ENCODE measurements around the gene IL6. TPM values are rescaled to one million over a fixed set of nuclear protein-coding genes. Genes with fewer than 3 reads are reported as not detected.
A peak's percentile ranks its signal among the peaks of the same experiment; 100 is the strongest.

IL6 gene
- total and polyA plus RNA-seq, 2 of the 8 experiments (the other 6 are each of a cell fraction or from before 2014, with no cell fraction given): 0.12 to 0.41 TPM

DNA sequence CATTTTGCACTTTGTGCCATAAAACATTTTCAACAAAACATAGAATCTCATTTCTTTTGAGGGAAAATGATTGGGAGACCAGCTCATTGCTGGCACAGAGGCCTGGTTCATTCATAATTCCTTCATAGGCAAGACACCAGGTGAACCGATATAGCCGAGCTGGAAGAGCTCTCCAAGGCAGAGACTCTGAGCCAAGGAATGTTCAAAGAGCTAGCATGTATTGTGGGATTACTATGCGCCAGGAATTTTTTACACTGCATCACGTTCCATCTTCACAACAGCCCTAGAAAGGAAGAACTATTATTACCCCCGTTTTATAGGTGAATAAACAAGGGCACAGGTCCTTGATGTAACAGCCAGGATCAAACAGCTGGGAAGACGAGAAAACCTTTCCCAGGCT lies 2.1 kb upstream of the IL6 start:
- TF ChIP-seq ZNF274 (IDR thresholded peaks at IDR 0.05; ENCODE audit: borderline replicate concordance, extremely low read depth, low read length) (no peak), GTF2F1 (IDR thresholded peaks at IDR 0.05; ENCODE audit: borderline replicate concordance, low read depth, low read length) (no peak)
- Histone ChIP-seq H3K56ac (replicated peaks; ENCODE audit: insufficient read length, low read depth, low read length) (no peak overlapping the region), H3K79me1 (ENCODE audit: low read depth, low read length) (no peaks in the 10 kb centered on the region), H4K5ac (ENCODE audit: insufficient read length, low read depth, low read length) (no peak overlapping the region), H3K23ac (ENCODE audit: insufficient read length) (no peak overlapping the region), H3K4ac (replicated peaks; ENCODE audit: insufficient read length, low read depth, low read length) (no peak overlapping the region), H3K4me1 (replicated peaks in 1 of 4; ENCODE audit: control insufficient read depth in 3 of 4, insufficient read depth in 4 of 4, low read length in 3 of 4) (peaks cover 4 to 11% (median 5%) of the 10 kb centered on the region in 4 experiments), H2BK5ac (ENCODE audit: low read depth, low read length) (no peak overlapping the region), H4K8ac (ENCODE audit: extremely low read depth, insufficient read depth, low read length) (no peak overlapping the region), H3K18ac (ENCODE audit: extremely low read depth, low read length) (no peak overlapping the region), H3K27ac (ENCODE audit: low read depth, low read length) (no peak overlapping the region), H3K36me3 (ENCODE audit: control insufficient read depth in 2 of 4, insufficient read depth in 4 of 4, low read length in 3 of 4) (no peaks in the 10 kb centered on the region), H3K27me3 (replicated peaks in 1 of 4; ENCODE audit: control insufficient read depth in 3 of 4, extremely low read depth in 1 of 4, insufficient read depth in 3 of 4, low read length in 3 of 4) (peaks cover 0 to 3% (median 0%) of the 10 kb centered on the region in 4 experiments; a peak in 2 of 7 replicates), H2BK12ac (ENCODE audit: low read depth, low read length) (no peak overlapping the region), H2BK20ac (ENCODE audit: low read length) (peak overlapping the region; percentile 29; the same call in 1 of the 2 replicates), H2BK120ac (replicated peaks; ENCODE audit: low read depth, low read length) (no peak overlapping the region), H2AK5ac (ENCODE audit: low read depth, low read length) (no peak overlapping the region), H3K4me2 (ENCODE audit: insufficient read depth in 1 of 2, low read depth in 2 of 2, low read length in 2 of 2) (no peak overlapping the region), H3K14ac (ENCODE audit: insufficient read length) (no peak overlapping the region), H4K20me1 (replicated peaks in 1 of 2; ENCODE audit: control insufficient read depth in 1 of 2, insufficient read depth in 2 of 2, low read length in 2 of 2) (no peaks in the 10 kb centered on the region), H2BK15ac (ENCODE audit: low read length) (no peak overlapping the region), H3K79me2 (ENCODE audit: control insufficient read depth in 1 of 2, insufficient read depth in 2 of 2, low read length in 2 of 2) (no peaks in the 10 kb centered on the region), H3K23me2 (ENCODE audit: low read depth, low read length) (no peaks in the 10 kb centered on the region), H4K91ac (replicated peaks; ENCODE audit: insufficient read length, low read length) (no peak overlapping the region), H3K9me3 (ENCODE audit: insufficient read depth in 2 of 2, low read depth in 1 of 2, low read length in 1 of 2) (no peaks in the 10 kb centered on the region), H3K9ac (replicated peaks in 1 of 4; ENCODE audit: extremely low read depth in 1 of 4, low read depth in 3 of 4, low read length in 3 of 4) (no peak overlapping the region), H2AFZ (ENCODE audit: low read length) (no peak overlapping the region), H3K4me3 (ENCODE audit: extremely low read depth in 1 of 4, insufficient read depth in 2 of 4, low read depth in 3 of 4, low read length in 4 of 4) (no peak overlapping the region)
- ChIA-PET CTCF (ENCODE audit: partially characterized antibody) (interaction anchor here (0.6 to 16.8 kb wide), 30 partner anchors 8 to 330 kb away, joined by 3 to 385 read pairs (median 6); no protein-coding TSS in a partner anchor), POLR2A (ENCODE audit: partially characterized antibody) (interaction anchor here (2.1 to 6.1 kb wide), 2 partner anchors 16 to 163 kb away, joined by 10 to 52 read pairs; no protein-coding TSS in a partner anchor)
- DNase-seq (ENCODE audit: low read depth in 1 of 2, low spot score in 2 of 2): no peak
- FAIRE-seq: no peak
- WGBS, 2 experiments (ENCODE audit: extremely low coverage in 1 of 2, insufficient coverage in 1 of 2, insufficient read length in 1 of 2, insufficient replicate concordance in 2 of 2, low coverage in 1 of 2, low lambda C conversion rate in 2 of 2, missing lambda C conversion rate in 1 of 2): 85% methylated on average over 6 of the region's 6 CpGs; no CpG with 5 or more reads in 1 of the 2 experiments
